CD4-positive, alpha-beta T cell (primary cell): ENCODE data around the gene LRRC15. TPM values are rescaled to one million over a fixed set of nuclear protein-coding genes. Genes with fewer than 3 reads are reported as not detected.

Experiments
- ATAC-seq: fragments of 200-7000 bp; cut with Tn5 transposase; one replicate; pipeline ENCODE4 v1.10.0; 2022; ENCODE audit warnings: mild to moderate bottlenecking; ENCODE audit not compliant: poor library complexity
- CTCF ChIA-PET: fragments of 350-600 bp; sonication (Branson Sonifier 250); formaldehyde crosslinking; loops from one replicate; lab custom pipeline; 2021; ENCODE audit warnings: antibody characterized with exemption, inconsistent platforms; lab: Charles Lee
- POLR2A ChIA-PET: fragments of 350-600 bp; sonication (Branson Sonifier 250); formaldehyde crosslinking; loops from one replicate; lab custom pipeline; 2021; ENCODE audit warnings: antibody characterized with exemption, inconsistent platforms; lab: Charles Lee
- DNase-seq, 14 experiments: peaks; one replicate each; pipeline ENCODE4 v3.0.0-alpha.2; 2013 to 2020; ENCODE audit warnings: mixed read lengths in 2 of 14
- H3K27ac ChIP-seq, 2 donors: one replicate each; pipeline versions ENCODE4 v1.5.1 to v1.7.0; 2013; ENCODE audit warnings: low read length in 2 of 2, low read depth in 1 of 2, mild to moderate bottlenecking in 1 of 2
- H3K27me3 ChIP-seq, 2 experiments: 1 replicate in 1 of 2; 2 replicates in 1 of 2; pipeline versions ENCODE4 v1.6.1 to v1.7.0; 2013; ENCODE audit warnings: low read length in 2 of 2, control low read depth in 1 of 2, mild to moderate bottlenecking in 1 of 2, moderate library complexity in 1 of 2; ENCODE audit not compliant: insufficient read depth in 2 of 2, control insufficient read depth in 1 of 2
- H3K36me3 ChIP-seq: one replicate; pipeline ENCODE4 v1.6.1; 2013; ENCODE audit warnings: low read length, control low read depth; ENCODE audit not compliant: insufficient read depth
- H3K4me1 ChIP-seq: one replicate; pipeline ENCODE4 v1.6.1; 2013; ENCODE audit warnings: low read length, control low read depth; ENCODE audit not compliant: insufficient read depth
- H3K4me3 ChIP-seq: one replicate; pipeline ENCODE4 v1.5.1; 2013; ENCODE audit warnings: mild to moderate bottlenecking, low read length, moderate library complexity
- H3K9me3 ChIP-seq, 2 experiments: 1 replicate in 1 of 2; 2 replicates in 1 of 2; pipeline versions ENCODE4 v1.6.1 to v1.7.0; 2013; ENCODE audit warnings: low read length in 2 of 2, mild to moderate bottlenecking in 2 of 2, control low read depth in 1 of 2, moderate library complexity in 1 of 2; ENCODE audit not compliant: control insufficient read depth in 1 of 2, insufficient read depth in 1 of 2
- H3K27ac Mint-ChIP-seq: one replicate; pipeline ENCODE4 v1.8.0; 2020; ENCODE audit warnings: mixed read lengths
- H3K27me3 Mint-ChIP-seq: one replicate; pipeline ENCODE4 v1.8.0; 2021; ENCODE audit warnings: mixed read lengths
- H3K36me3 Mint-ChIP-seq: one replicate; pipeline ENCODE4 v1.8.0; 2021; ENCODE audit warnings: low read depth, mixed read lengths
- H3K4me1 Mint-ChIP-seq: one replicate; pipeline ENCODE4 v1.8.0; 2021; ENCODE audit warnings: low read depth, mixed read lengths
- H3K4me3 Mint-ChIP-seq: one replicate; pipeline ENCODE4 v1.8.0; 2020; ENCODE audit warnings: mild to moderate bottlenecking, mixed read lengths
- H3K9me3 Mint-ChIP-seq: one replicate; pipeline ENCODE4 v1.8.0; 2020; ENCODE audit warnings: mixed read lengths
- intact Hi-C, 2 experiments: fragments of 100-400 bp; cut with DNase I in 1 of 2; cut with micrococcal nuclease in 1 of 2; formaldehyde crosslinking; loops; one replicate each; pipeline versions ENCODE4 v1.15.1 to v1.9.0; 2023 to 2025; cut with DNase I, micrococcal nuclease
- total RNA-seq, 174 experiments: library from RNA in 2 of 174; stranded (reverse) in 2 of 174; gene quantifications; one replicate each; pipeline ENCODE4 v1.2.3 and lab custom pipeline; 2021 to 2026
- TF ChIP-seq, protein P1 (sequence below): fragments of 200-600 bp; IDR thresholded peaks from one replicate; pipeline ENCODE4 v1.8.0; 2022; ENCODE audit warnings: antibody characterized with exemption, mild to moderate bottlenecking

Gene LRRC15
- total RNA-seq, 2 experiments from 2014 or later: not detected

DNA sequence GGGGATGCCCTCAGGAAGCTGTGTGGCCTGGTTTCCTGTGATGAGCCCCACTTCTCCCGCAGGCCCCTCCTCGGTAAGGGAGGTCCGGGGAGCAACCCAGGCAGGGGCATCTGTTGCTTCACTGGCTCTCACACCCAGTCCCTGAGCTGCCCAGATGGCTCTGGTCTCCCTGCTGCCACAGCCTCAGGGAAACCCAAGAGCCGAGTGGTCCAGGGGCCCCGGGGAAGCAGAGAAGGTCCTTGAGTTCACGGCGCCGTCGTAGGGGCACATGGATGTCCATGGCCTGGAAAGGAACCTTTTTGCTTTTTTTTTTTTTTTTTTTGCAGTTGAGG lies 13.3 kb upstream of the LRRC15 start:
- no peak for ATAC-seq
- intact Hi-C loops: no loop called here
- ChIA-PET CTCF (interaction anchor here (0.7 kb wide), 1 partner anchor 41 kb away, joined by 3 read pairs; no protein-coding TSS in a partner anchor), POLR2A (interaction anchor here (1.1 kb wide), 1 partner anchor 15 kb away, joined by 3 read pairs; no protein-coding TSS in a partner anchor)
- peaks cover 6% of the 10 kb centered on the region for H3K27me3 Mint-ChIP-seq
- TF ChIP-seq, protein P1, sequence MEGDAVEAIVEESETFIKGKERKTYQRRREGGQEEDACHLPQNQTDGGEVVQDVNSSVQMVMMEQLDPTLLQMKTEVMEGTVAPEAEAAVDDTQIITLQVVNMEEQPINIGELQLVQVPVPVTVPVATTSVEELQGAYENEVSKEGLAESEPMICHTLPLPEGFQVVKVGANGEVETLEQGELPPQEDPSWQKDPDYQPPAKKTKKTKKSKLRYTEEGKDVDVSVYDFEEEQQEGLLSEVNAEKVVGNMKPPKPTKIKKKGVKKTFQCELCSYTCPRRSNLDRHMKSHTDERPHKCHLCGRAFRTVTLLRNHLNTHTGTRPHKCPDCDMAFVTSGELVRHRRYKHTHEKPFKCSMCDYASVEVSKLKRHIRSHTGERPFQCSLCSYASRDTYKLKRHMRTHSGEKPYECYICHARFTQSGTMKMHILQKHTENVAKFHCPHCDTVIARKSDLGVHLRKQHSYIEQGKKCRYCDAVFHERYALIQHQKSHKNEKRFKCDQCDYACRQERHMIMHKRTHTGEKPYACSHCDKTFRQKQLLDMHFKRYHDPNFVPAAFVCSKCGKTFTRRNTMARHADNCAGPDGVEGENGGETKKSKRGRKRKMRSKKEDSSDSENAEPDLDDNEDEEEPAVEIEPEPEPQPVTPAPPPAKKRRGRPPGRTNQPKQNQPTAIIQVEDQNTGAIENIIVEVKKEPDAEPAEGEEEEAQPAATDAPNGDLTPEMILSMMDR: no peak
- H3K27me3 ChIP-seq: peaks cover 0 to 2% of the 10 kb centered on the region in 2 experiments
- no peak overlapping the region for H3K27ac ChIP-seq
- H3K9me3 Mint-ChIP-seq: no peaks in the 10 kb centered on the region
- no peaks in the 10 kb centered on the region for H3K36me3 ChIP-seq
- H3K4me3 ChIP-seq: no peak overlapping the region
- H3K36me3 Mint-ChIP-seq: no peaks in the 10 kb centered on the region
- no peak overlapping the region for H3K4me3 Mint-ChIP-seq
- H3K9me3 ChIP-seq: peaks cover 0 to 3% of the 10 kb centered on the region in 2 experiments
- DNase-seq: peak in 1 of 14 experiments; percentile 12
- H3K27ac Mint-ChIP-seq: no peak overlapping the region
- no peaks in the 10 kb centered on the region for H3K4me1 ChIP-seq
- no peaks in the 10 kb centered on the region for H3K4me1 Mint-ChIP-seq

DNA sequence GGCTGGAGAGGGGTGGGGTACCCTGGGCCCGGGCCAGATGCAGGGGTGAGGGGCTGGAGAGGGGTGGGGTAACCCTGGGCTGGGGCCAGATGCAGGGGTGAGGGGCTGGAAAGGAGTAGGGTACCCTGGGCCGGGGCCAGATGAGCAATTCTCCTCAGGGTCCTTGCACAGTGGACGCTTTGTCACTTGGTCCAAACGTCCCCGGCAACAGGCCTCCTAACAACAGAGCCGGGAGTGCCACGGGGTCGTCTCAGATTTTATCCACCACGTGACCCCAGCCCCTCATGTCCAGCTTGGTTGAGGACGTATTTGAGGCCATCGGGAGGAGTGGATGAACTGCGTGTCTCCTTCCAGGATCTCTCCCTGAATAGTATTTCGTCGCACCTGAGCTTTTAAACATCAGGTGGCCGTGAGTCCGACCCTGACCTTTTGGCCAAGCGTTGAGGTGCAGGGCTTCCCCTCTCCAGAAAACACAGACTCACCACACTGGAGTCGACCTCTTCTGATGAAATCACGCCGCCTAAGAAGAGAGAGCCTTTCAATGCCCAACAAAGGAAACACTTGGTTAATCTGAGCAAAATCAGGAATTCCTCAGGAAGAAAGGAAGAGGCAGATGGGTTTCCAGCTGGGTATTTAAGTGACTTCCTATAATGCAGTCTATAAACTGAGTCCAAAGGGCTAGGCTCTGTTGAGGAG lies 12.8 kb upstream of the LRRC15 start:
- TF ChIP-seq, protein P1: no peak
- H3K27ac Mint-ChIP-seq: no peak overlapping the region
- POLR2A ChIA-PET: interaction anchor here (1.1 kb wide), 1 partner anchor 15 kb away, joined by 3 read pairs; no protein-coding TSS in a partner anchor
- H3K36me3 ChIP-seq: no peaks in the 10 kb centered on the region
- intact Hi-C loops: no loop called here
- H3K9me3 ChIP-seq: peaks cover 0 to 3% of the 10 kb centered on the region in 2 experiments
- H3K27ac ChIP-seq: no peak overlapping the region
- no peaks in the 10 kb centered on the region for H3K9me3 Mint-ChIP-seq
- H3K4me1 ChIP-seq: no peaks in the 10 kb centered on the region
- H3K4me3 ChIP-seq: no peak overlapping the region
- ATAC-seq (no peak), DNase-seq (peak in 1 of 14 experiments; percentile 11)
- peaks cover 0 to 2% of the 10 kb centered on the region in 2 experiments for H3K27me3 ChIP-seq
- H3K4me3 Mint-ChIP-seq: no peak overlapping the region
- CTCF ChIA-PET: no interaction called here
- H3K27me3 Mint-ChIP-seq: peaks cover 6% of the 10 kb centered on the region
- H3K36me3 Mint-ChIP-seq: no peaks in the 10 kb centered on the region
- no peaks in the 10 kb centered on the region for H3K4me1 Mint-ChIP-seq

DNA sequence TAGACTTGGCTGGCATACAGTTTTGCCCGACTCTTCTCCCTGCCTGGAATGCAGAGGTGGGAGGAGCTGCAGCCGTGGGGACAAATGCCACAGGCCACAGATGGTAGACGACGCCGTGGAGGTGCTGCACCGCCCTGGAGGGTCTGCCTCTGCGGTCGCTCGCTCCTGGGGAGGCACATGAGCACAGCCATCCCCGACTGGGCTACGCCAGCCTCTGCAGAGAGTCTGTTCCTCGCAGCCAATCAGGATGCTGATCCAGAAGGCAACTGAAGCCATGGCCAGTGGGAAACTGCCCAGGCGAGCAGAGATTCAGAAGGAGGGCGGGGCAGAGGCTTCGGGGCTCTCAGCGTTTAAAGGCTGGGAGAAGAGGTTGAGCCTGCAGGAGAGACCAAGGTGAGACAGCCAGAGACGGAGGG lies 11.9 kb upstream of the LRRC15 start:
- no peak overlapping the region for H3K27ac ChIP-seq
- H3K9me3 Mint-ChIP-seq: no peaks in the 10 kb centered on the region
- peak in 1 of 14 experiments; percentile 25 for DNase-seq

More for the DNA sequence above, 11.9 kb upstream of the LRRC15 start:
- Mint-ChIP-seq H3K27ac (no peak overlapping the region), H3K36me3 (no peaks in the 10 kb centered on the region), H3K4me1 (no peaks in the 10 kb centered on the region), H3K4me3 (no peak overlapping the region), H3K27me3 (peaks cover 6% of the 10 kb centered on the region)
- Histone ChIP-seq H3K4me1 (no peaks in the 10 kb centered on the region), H3K27me3 (peaks cover 0 to 2% of the 10 kb centered on the region in 2 experiments), H3K9me3 (peaks cover 0 to 3% of the 10 kb centered on the region in 2 experiments), H3K36me3 (no peaks in the 10 kb centered on the region), H3K4me3 (no peak overlapping the region)
- ATAC-seq: no peak
- TF ChIP-seq, protein P1: no peak
- intact Hi-C loops: no loop called here
- CTCF ChIA-PET: no interaction called here
- POLR2A ChIA-PET: interaction anchor here (0.8 kb wide), 1 partner anchor 16 kb away, joined by 6 read pairs; no protein-coding TSS in a partner anchor
